GM12892 (cell line): ENCODE results near the gene CEP162.

Source experiments
- POLR2A ChIP-seq: IDR thresholded peaks from 2 replicates; pipeline ENCODE4 v1.6.1; 2011; ENCODE audit warnings: low read depth, low read length, control low read depth
- POLR2AphosphoS5 ChIP-seq: IDR thresholded peaks from 2 replicates; pipeline ENCODE4 v1.6.1; 2011; ENCODE audit warnings: low read depth, low read length, control low read depth

GRCh38 chr6:84107495-84107894 is 119.9 kb downstream of the CEP162 start:
- no peak for TF ChIP-seq POLR2A
- no peak for TF ChIP-seq POLR2AphosphoS5
